Activated naive CD4-positive, alpha-beta T cell treated with anti-CD3 and anti-CD28 coated beads, Interleukin-2, amount 50 U/mL, for 24 hours (primary cell): ENCODE measurements around the gene NKD2.
A peak's percentile ranks its signal among the peaks of the same experiment; 100 is the strongest.

Experiments
- H3K27ac Mint-ChIP-seq: one replicate; pipeline ENCODE4 v1.8.0; 2021; ENCODE audit warnings: mild to moderate bottlenecking, mixed read lengths
- H3K27me3 Mint-ChIP-seq: one replicate; pipeline ENCODE4 v1.8.0; 2021; ENCODE audit warnings: mixed read lengths
- H3K36me3 Mint-ChIP-seq: one replicate; pipeline ENCODE4 v1.8.0; 2021; ENCODE audit warnings: mixed read lengths
- H3K4me1 Mint-ChIP-seq: one replicate; pipeline ENCODE4 v1.8.0; 2021; ENCODE audit warnings: mixed read lengths
- H3K4me3 Mint-ChIP-seq: one replicate; pipeline ENCODE4 v1.8.0; 2021; ENCODE audit warnings: mild to moderate bottlenecking, mixed read lengths
- H3K9me3 Mint-ChIP-seq: one replicate; pipeline ENCODE4 v1.8.0; 2021; ENCODE audit warnings: mixed read lengths

NKD2 gene

GRCh38 chr5:1003296-1003937, 5.2 kb upstream of the NKD2 start:
- no peak overlapping the region for H3K27ac Mint-ChIP-seq

GRCh38 chr5:1004461-1005248, 3.9 kb upstream of the NKD2 start:
- Mint-ChIP-seq H3K36me3 (no peaks in the 10 kb centered on the region), H3K27ac (peak overlapping the region; percentile 68), H3K27me3 (peaks cover 14% of the 10 kb centered on the region)

More at GRCh38 chr5:1003296-1003937, 5.2 kb upstream of the NKD2 start:
- Mint-ChIP-seq H3K9me3 (no peaks in the 10 kb centered on the region), H3K4me1 (peaks cover 24% of the 10 kb centered on the region), H3K36me3 (no peaks in the 10 kb centered on the region), H3K4me3 (peak overlapping the region; percentile 62), H3K27me3 (peaks cover 14% of the 10 kb centered on the region)

GRCh38 chr5:1005249-1005851, 3.3 kb upstream of the NKD2 start:
- no peak overlapping the region for H3K4me3 Mint-ChIP-seq
- no peak overlapping the region for H3K27ac Mint-ChIP-seq
- no peaks in the 10 kb centered on the region for H3K36me3 Mint-ChIP-seq
- H3K9me3 Mint-ChIP-seq: no peaks in the 10 kb centered on the region
- peaks cover 16% of the 10 kb centered on the region for H3K27me3 Mint-ChIP-seq
- peaks cover 29% of the 10 kb centered on the region for H3K4me1 Mint-ChIP-seq

More at GRCh38 chr5:1004461-1005248, 3.9 kb upstream of the NKD2 start:
- no peaks in the 10 kb centered on the region for H3K9me3 Mint-ChIP-seq
- peak overlapping the region; percentile 80 for H3K4me3 Mint-ChIP-seq
- H3K4me1 Mint-ChIP-seq: peaks cover 25% of the 10 kb centered on the region

GRCh38 chr5:1005904-1006655, 2.5 kb upstream of the NKD2 start:
- no peaks in the 10 kb centered on the region for H3K9me3 Mint-ChIP-seq
- no peak overlapping the region for H3K27ac Mint-ChIP-seq
- peaks cover 29% of the 10 kb centered on the region for H3K4me1 Mint-ChIP-seq
- no peaks in the 10 kb centered on the region for H3K36me3 Mint-ChIP-seq
- H3K4me3 Mint-ChIP-seq: peak overlapping the region; percentile 49
- peaks cover 21% of the 10 kb centered on the region for H3K27me3 Mint-ChIP-seq

GRCh38 chr5:1006656-1007071, 1.9 kb upstream of the NKD2 start:
- Mint-ChIP-seq H3K27me3 (peaks cover 27% of the 10 kb centered on the region), H3K36me3 (no peaks in the 10 kb centered on the region), H3K4me3 (no peak overlapping the region), H3K9me3 (no peaks in the 10 kb centered on the region), H3K4me1 (peaks cover 29% of the 10 kb centered on the region), H3K27ac (no peak overlapping the region)

- H3K4me3 Mint-ChIP-seq: peak overlapping the region; percentile 84
- H3K27ac Mint-ChIP-seq: no peak overlapping the region
- H3K9me3 Mint-ChIP-seq: no peaks in the 10 kb centered on the region
- no peaks in the 10 kb centered on the region for H3K36me3 Mint-ChIP-seq
- H3K27me3 Mint-ChIP-seq: peaks cover 27% of the 10 kb centered on the region
- H3K4me1 Mint-ChIP-seq: peaks cover 29% of the 10 kb centered on the region
Observed at GRCh38 chr5:1007221-1007680, 1.4 kb upstream of the NKD2 start.

GRCh38 chr5:1007681-1008450, 736 bp upstream of the NKD2 start:
- Mint-ChIP-seq H3K4me1 (peaks cover 28% of the 10 kb centered on the region), H3K36me3 (no peaks in the 10 kb centered on the region), H3K27ac (peak overlapping the region; percentile 76), H3K4me3 (peak overlapping the region; percentile 84), H3K27me3 (peaks cover 27% of the 10 kb centered on the region), H3K9me3 (no peaks in the 10 kb centered on the region)

- Mint-ChIP-seq H3K27me3 (peaks cover 27% of the 10 kb centered on the region), H3K36me3 (no peaks in the 10 kb centered on the region), H3K4me3 (peak overlapping the region; percentile 55), H3K9me3 (no peaks in the 10 kb centered on the region), H3K27ac (no peak overlapping the region), H3K4me1 (peaks cover 14% of the 10 kb centered on the region)
Observed at GRCh38 chr5:1009359-1010180, 968 bp downstream of the NKD2 start.

- Mint-ChIP-seq H3K27me3 (peaks cover 27% of the 10 kb centered on the region), H3K27ac (no peak overlapping the region), H3K9me3 (no peaks in the 10 kb centered on the region), H3K36me3 (no peaks in the 10 kb centered on the region), H3K4me3 (no peak overlapping the region), H3K4me1 (peaks cover 14% of the 10 kb centered on the region)
Observed at GRCh38 chr5:1010181-1010510, 1.5 kb downstream of the NKD2 start.

GRCh38 chr5:1010641-1011046, 2.0 kb downstream of the NKD2 start:
- Mint-ChIP-seq H3K27ac (no peak overlapping the region), H3K4me1 (peaks cover 13% of the 10 kb centered on the region), H3K36me3 (no peaks in the 10 kb centered on the region), H3K27me3 (peaks cover 27% of the 10 kb centered on the region), H3K9me3 (no peaks in the 10 kb centered on the region), H3K4me3 (no peak overlapping the region)

GRCh38 chr5:1011226-1011631, 2.6 kb downstream of the NKD2 start:
- Mint-ChIP-seq H3K9me3 (no peaks in the 10 kb centered on the region), H3K4me1 (peaks cover 9% of the 10 kb centered on the region), H3K27me3 (peaks cover 24% of the 10 kb centered on the region), H3K27ac (no peak overlapping the region), H3K36me3 (no peaks in the 10 kb centered on the region), H3K4me3 (peak overlapping the region; percentile 11)

- H3K27me3 Mint-ChIP-seq: peaks cover 22% of the 10 kb centered on the region
- H3K36me3 Mint-ChIP-seq: no peaks in the 10 kb centered on the region
- H3K4me3 Mint-ChIP-seq: no peak overlapping the region
- H3K27ac Mint-ChIP-seq: no peak overlapping the region
- H3K4me1 Mint-ChIP-seq: peaks cover 9% of the 10 kb centered on the region
- no peaks in the 10 kb centered on the region for H3K9me3 Mint-ChIP-seq
Observed at GRCh38 chr5:1011741-1012312, 3.2 kb downstream of the NKD2 start.

GRCh38 chr5:1012313-1012841, 3.8 kb downstream of the NKD2 start:
- H3K36me3 Mint-ChIP-seq: no peaks in the 10 kb centered on the region
- no peak overlapping the region for H3K27ac Mint-ChIP-seq
- H3K9me3 Mint-ChIP-seq: no peaks in the 10 kb centered on the region
- no peak overlapping the region for H3K4me3 Mint-ChIP-seq
- peaks cover 18% of the 10 kb centered on the region for H3K27me3 Mint-ChIP-seq
- H3K4me1 Mint-ChIP-seq: peaks cover 9% of the 10 kb centered on the region

GRCh38 chr5:1012900-1013237, 4.3 kb downstream of the NKD2 start:
- H3K9me3 Mint-ChIP-seq: no peaks in the 10 kb centered on the region
- no peak overlapping the region for H3K27ac Mint-ChIP-seq
- H3K27me3 Mint-ChIP-seq: peaks cover 15% of the 10 kb centered on the region
- peaks cover 7% of the 10 kb centered on the region for H3K4me1 Mint-ChIP-seq
- H3K36me3 Mint-ChIP-seq: no peaks in the 10 kb centered on the region
- no peak overlapping the region for H3K4me3 Mint-ChIP-seq
